Measurements from ENCODE around the gene SLC10A1. TPM values are rescaled to one million over a fixed set of nuclear protein-coding genes. Genes with fewer than 3 reads are reported as not detected.

Gene SLC10A1
- total and polyA plus RNA-seq, 4 donors, result 1.1 to 77.3 (median 60.3) TPM

- no peaks in the 10 kb centered on the region for H3K9me3 ChIP-seq (ENCODE audit: control insufficient read depth in 4 of 4, low read length in 3 of 4)
- H3K9ac ChIP-seq (ENCODE audit: low read depth in 1 of 2, low read length in 2 of 2), result peak within 1 kb of the TSS; percentile 96 to 100
- peaks cover 6 to 35% (median 24%) of the 10 kb centered on the region in 4 donors for H3K4me1 ChIP-seq (ENCODE audit: control insufficient read depth in 4 of 4, insufficient read depth in 4 of 4, low read length in 3 of 4)
- peak; percentile 92 for TF ChIP-seq SP1 (IDR thresholded peaks at IDR 0.05)
- peak; percentile 52 to 67 for TF ChIP-seq JUND (IDR thresholded peaks at IDR 0.05)
- TF ChIP-seq HNF4A (conservative IDR thresholded peaks at IDR 0.05), result peak; percentile 87 to 90
- TF ChIP-seq RXRA (IDR thresholded peaks at IDR 0.05), result peak; percentile 68 to 83
- peak in 1 of 2 donors; percentile 72 for TF ChIP-seq EGR1 (IDR thresholded peaks at IDR 0.05; ENCODE audit: low read depth in 2 of 2)
- TF ChIP-seq FOXA2 (IDR thresholded peaks at IDR 0.05), result no peak
- TF ChIP-seq NR2F2 (IDR thresholded peaks at IDR 0.05), result peak; percentile 74
- TF ChIP-seq FOXA1 (IDR thresholded peaks at IDR 0.05), result no peak
- peak; percentile 93 for TF ChIP-seq YY1 (IDR thresholded peaks at IDR 0.05)
- TF ChIP-seq, protein P1, sequence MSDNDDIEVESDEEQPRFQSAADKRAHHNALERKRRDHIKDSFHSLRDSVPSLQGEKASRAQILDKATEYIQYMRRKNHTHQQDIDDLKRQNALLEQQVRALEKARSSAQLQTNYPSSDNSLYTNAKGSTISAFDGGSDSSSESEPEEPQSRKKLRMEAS (IDR thresholded peaks at IDR 0.05), result peak; percentile 79
- TF ChIP-seq ATF3 (IDR thresholded peaks at IDR 0.05), result peak; percentile 75
- peak; percentile 85 for TF ChIP-seq REST (IDR thresholded peaks at IDR 0.05)
- TF ChIP-seq GABPA (IDR thresholded peaks at IDR 0.05 in 1 of 2, conservative IDR thresholded peaks at IDR 0.05 in 1 of 2), result peak; percentile 93 to 96
- TF ChIP-seq TAF1 (conservative IDR thresholded peaks at IDR 0.05), result peak; percentile 98
- TF ChIP-seq CTCF (IDR thresholded peaks at IDR 0.05; ENCODE audit: low read depth, low read length, missing input control), result no peak
- peak; percentile 78 for TF ChIP-seq HNF4G (IDR thresholded peaks at IDR 0.05)
- TF ChIP-seq, protein P2, sequence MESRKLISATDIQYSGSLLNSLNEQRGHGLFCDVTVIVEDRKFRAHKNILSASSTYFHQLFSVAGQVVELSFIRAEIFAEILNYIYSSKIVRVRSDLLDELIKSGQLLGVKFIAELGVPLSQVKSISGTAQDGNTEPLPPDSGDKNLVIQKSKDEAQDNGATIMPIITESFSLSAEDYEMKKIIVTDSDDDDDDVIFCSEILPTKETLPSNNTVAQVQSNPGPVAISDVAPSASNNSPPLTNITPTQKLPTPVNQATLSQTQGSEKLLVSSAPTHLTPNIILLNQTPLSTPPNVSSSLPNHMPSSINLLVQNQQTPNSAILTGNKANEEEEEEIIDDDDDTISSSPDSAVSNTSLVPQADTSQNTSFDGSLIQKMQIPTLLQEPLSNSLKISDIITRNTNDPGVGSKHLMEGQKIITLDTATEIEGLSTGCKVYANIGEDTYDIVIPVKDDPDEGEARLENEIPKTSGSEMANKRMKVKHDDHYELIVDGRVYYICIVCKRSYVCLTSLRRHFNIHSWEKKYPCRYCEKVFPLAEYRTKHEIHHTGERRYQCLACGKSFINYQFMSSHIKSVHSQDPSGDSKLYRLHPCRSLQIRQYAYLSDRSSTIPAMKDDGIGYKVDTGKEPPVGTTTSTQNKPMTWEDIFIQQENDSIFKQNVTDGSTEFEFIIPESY (IDR thresholded peaks at IDR 0.05), result peak; percentile 97
- TF ChIP-seq RAD21 (IDR thresholded peaks at IDR 0.05), result no peak
- no peaks in the 10 kb centered on the region for H3K27me3 ChIP-seq (ENCODE audit: control insufficient read depth in 4 of 4, insufficient read depth in 4 of 4, low read length in 3 of 4)
- peak within 1 kb of the TSS; percentile 97 to 100 for H3K27ac ChIP-seq (ENCODE audit: low read depth in 1 of 2, low read length in 2 of 2)
- H3K36me3 ChIP-seq (ENCODE audit: control insufficient read depth in 4 of 4, insufficient read depth in 3 of 4, low read depth in 1 of 4, low read length in 3 of 4), result peaks cover 9 to 37% (median 35%) of the 10 kb centered on the region in 4 donors
- WGBS, result under 1% methylated on average over 31 of the region's 31 CpGs
- peak; percentile 97 for DNase-seq (ENCODE audit: low spot score)
- H3K4me3 ChIP-seq (ENCODE audit: low read depth in 1 of 3, low read length in 3 of 3), result peak within 1 kb of the TSS; percentile 73 to 86 (median 77)
Observed at GRCh38 chr14:69766984-69767368, 30.1 kb downstream of the SLC10A1 start, which contains the start of gene SRSF5. Gene SRSF5, plus strand, starts transcription at chr14:69767142. Its CDS starts 1,015 bp downstream, at chr14:69768157.
